ENCODE results near the gene RNU4-1. TPM values are rescaled to one million over a fixed set of nuclear protein-coding genes. Genes with fewer than 3 reads are reported as not detected.
"Not testable (repeated sequence)": the region's sequence is repeated elsewhere in the genome, so short reads cannot be mapped to it uniquely, and the experiment has no call there.

Gene RNU4-1
- total RNA-seq, 1 experiment from 2014 or later: 2,323 TPM

- Histone ChIP-seq H3K36me3 (ENCODE audit: control insufficient read depth in 1 of 2, insufficient read depth in 2 of 2, low read length in 2 of 2) (peaks cover 3 to 12% of the 10 kb centered on the region in 2 experiments; a peak in 2 of 4 replicates), H3K27ac (ENCODE audit: low read depth, low read length) (no peak overlapping the region), H4K20me1 (ENCODE audit: insufficient read depth) (peaks cover 9% of the 10 kb centered on the region; the same call in 1 of the 2 replicates), H2AFZ (ENCODE audit: low read depth, low read length, poor library complexity, severe bottlenecking) (no peak overlapping the region), H3K4me2 (ENCODE audit: low read length) (peak overlapping the region; percentile 48), H3K9me3 (ENCODE audit: control insufficient read depth in 1 of 2, insufficient read depth in 1 of 2, low read depth in 1 of 2, low read length in 2 of 2) (no peaks in the 10 kb centered on the region), H3K79me2 (ENCODE audit: insufficient read depth, low read length) (peaks cover 100% of the 10 kb centered on the region), H3K9ac (ENCODE audit: low read length) (0 out of 2 replicates have a peak overlapping the region, but pooled peaks have one; percentile 11), H3K4me3 (replicated peaks in 1 of 2; ENCODE audit: low read depth in 1 of 2, low read length in 2 of 2) (no peak overlapping the region), H3K9me2 (ENCODE audit: insufficient read depth) (no peaks in the 10 kb centered on the region), H3K27me3 (ENCODE audit: insufficient read depth, low read length) (no peaks in the 10 kb centered on the region), H3K4me1 (ENCODE audit: control insufficient read depth in 1 of 2, insufficient read depth in 2 of 2, low read length in 2 of 2) (peaks cover 49 to 73% of the 10 kb centered on the region in 2 experiments)
- ChIA-PET POLR2A (interaction anchor here (0.5 to 1.6 kb wide), 4 partner anchors 17 to 51 kb away, joined by 3 to 5 read pairs (median 3); partner anchors contain the start of gene RNU4-2), CTCF (interaction anchor here (1.1 kb wide), 1 partner anchor 24 kb away, joined by 3 read pairs; no protein-coding TSS in a partner anchor), RAD21 (ENCODE audit: low non-redundant PET in 1 of 2, low total read pairs in 2 of 2, uncharacterized antibody in 2 of 2, unreplicated experiment in 2 of 2) (no interaction called here)
- ATAC-seq (no peak), DNase-seq (ENCODE audit: low read depth, low spot score) (no peak)
- no TSS peak for BruUV-seq (replicated peaks)
- intact Hi-C loops (cut with micrococcal nuclease): no loop called here
- TF ChIP-seq EZH2 (IDR thresholded peaks at IDR 0.05): no peak
- TF ChIP-seq REST (IDR thresholded peaks at IDR 0.05; ENCODE audit: low read depth): no peak
- TF ChIP-seq, protein P1, sequence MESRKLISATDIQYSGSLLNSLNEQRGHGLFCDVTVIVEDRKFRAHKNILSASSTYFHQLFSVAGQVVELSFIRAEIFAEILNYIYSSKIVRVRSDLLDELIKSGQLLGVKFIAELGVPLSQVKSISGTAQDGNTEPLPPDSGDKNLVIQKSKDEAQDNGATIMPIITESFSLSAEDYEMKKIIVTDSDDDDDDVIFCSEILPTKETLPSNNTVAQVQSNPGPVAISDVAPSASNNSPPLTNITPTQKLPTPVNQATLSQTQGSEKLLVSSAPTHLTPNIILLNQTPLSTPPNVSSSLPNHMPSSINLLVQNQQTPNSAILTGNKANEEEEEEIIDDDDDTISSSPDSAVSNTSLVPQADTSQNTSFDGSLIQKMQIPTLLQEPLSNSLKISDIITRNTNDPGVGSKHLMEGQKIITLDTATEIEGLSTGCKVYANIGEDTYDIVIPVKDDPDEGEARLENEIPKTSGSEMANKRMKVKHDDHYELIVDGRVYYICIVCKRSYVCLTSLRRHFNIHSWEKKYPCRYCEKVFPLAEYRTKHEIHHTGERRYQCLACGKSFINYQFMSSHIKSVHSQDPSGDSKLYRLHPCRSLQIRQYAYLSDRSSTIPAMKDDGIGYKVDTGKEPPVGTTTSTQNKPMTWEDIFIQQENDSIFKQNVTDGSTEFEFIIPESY (IDR thresholded peaks at IDR 0.05; ENCODE audit: extremely low read depth, insufficient replicate concordance, low read length): no peak
- TF ChIP-seq SRF (IDR thresholded peaks at IDR 0.05; ENCODE audit: low read depth): no peak
- TF ChIP-seq CEBPB (IDR thresholded peaks at IDR 0.05; ENCODE audit: low read depth): no peak
Observed at GRCh38 chr12:120252071-120252906, 40.7 kb downstream of the RNU4-1 start.

GRCh38 chr12:120251364-120252070 lies 41.5 kb downstream of the RNU4-1 start:
- H3K27ac ChIP-seq (ENCODE audit: low read depth, low read length); H3K9me3 ChIP-seq (ENCODE audit: control insufficient read depth in 1 of 2, insufficient read depth in 1 of 2, low read depth in 1 of 2, low read length in 2 of 2); DNase-seq (ENCODE audit: low read depth, low spot score); H3K4me3 ChIP-seq (replicated peaks in 1 of 2; ENCODE audit: low read depth in 1 of 2, low read length in 2 of 2); ATAC-seq; CTCF ChIA-PET; RAD21 ChIA-PET (ENCODE audit: low non-redundant PET in 1 of 2, low total read pairs in 2 of 2, uncharacterized antibody in 2 of 2, unreplicated experiment in 2 of 2); H3K9me2 ChIP-seq (ENCODE audit: insufficient read depth); H4K20me1 ChIP-seq (ENCODE audit: insufficient read depth); BruUV-seq (replicated peaks); H2AFZ ChIP-seq (ENCODE audit: low read depth, low read length, poor library complexity, severe bottlenecking); intact Hi-C loops (cut with micrococcal nuclease); H3K9ac ChIP-seq (ENCODE audit: low read length); H3K27me3 ChIP-seq (ENCODE audit: insufficient read depth, low read length): not testable (repeated sequence)
- H3K36me3 ChIP-seq (ENCODE audit: control insufficient read depth in 1 of 2, insufficient read depth in 2 of 2, low read length in 2 of 2): peaks cover 3 to 11% of the 10 kb centered on the region in 2 experiments; a peak in 2 of 4 replicates
- peaks cover 53 to 77% of the 10 kb centered on the region in 2 experiments for H3K4me1 ChIP-seq (ENCODE audit: control insufficient read depth in 1 of 2, insufficient read depth in 2 of 2, low read length in 2 of 2)
- peak overlapping the region; percentile 48 for H3K4me2 ChIP-seq (ENCODE audit: low read length)
- POLR2A ChIA-PET: interaction anchor here (1.5 to 2.1 kb wide), 3 partner anchors 16 to 20 kb away, joined by 3 to 15 read pairs (median 5); no protein-coding TSS in a partner anchor
- peaks cover 100% of the 10 kb centered on the region for H3K79me2 ChIP-seq (ENCODE audit: insufficient read depth, low read length)
